OCI-LY1 (cell line): ENCODE data around the gene SLFN13.
"Not testable (repeated sequence)": the region's sequence is repeated elsewhere in the genome, so short reads cannot be mapped to it uniquely, and the experiment has no call there.

Experiments
- H2AFZ ChIP-seq: fragments of 200-600 bp; sonication (generic), shearing (Covaris generic); 2 replicates; pipeline ENCODE4 v1.6.0; 2014; ENCODE audit warnings: antibody characterized with exemption, mild to moderate bottlenecking, low read length
- H3F3A ChIP-seq: fragments of 200-600 bp; sonication (generic), shearing (Covaris generic); 2 replicates; pipeline ENCODE4 v1.6.0; 2014; ENCODE audit warnings: mild to moderate bottlenecking, antibody characterized with exemption, low read length, moderate library complexity; ENCODE audit not compliant: insufficient read depth
- H3K27ac ChIP-seq: fragments of 200-600 bp; sonication (generic); 2 replicates; pipeline ENCODE4 v1.5.1; 2014; ENCODE audit warnings: low read length, mixed run types, mild to moderate bottlenecking, low read depth; ENCODE audit not compliant: poor library complexity, severe bottlenecking
- H3K27me3 ChIP-seq: fragments of 200-600 bp; sonication (generic); 2 replicates; pipeline ENCODE4 v1.6.0; 2014; ENCODE audit warnings: antibody characterized with exemption, mild to moderate bottlenecking, low read length, moderate library complexity; ENCODE audit not compliant: insufficient read depth
- H3K36me3 ChIP-seq: fragments of 200-600 bp; sonication (generic); 2 replicates; pipeline ENCODE4 v1.6.1; 2014; ENCODE audit warnings: mild to moderate bottlenecking, antibody characterized with exemption, low read length, moderate library complexity, mixed read lengths; ENCODE audit not compliant: insufficient read depth
- H3K4me1 ChIP-seq: fragments of 200-600 bp; sonication (generic); 2 replicates; pipeline ENCODE4 v1.5.1; 2014; ENCODE audit warnings: mild to moderate bottlenecking, low read length, moderate library complexity; ENCODE audit not compliant: insufficient read depth, severe bottlenecking
- H3K4me2 ChIP-seq: fragments of 200-600 bp; sonication (generic), shearing (Covaris generic); 2 replicates; pipeline ENCODE4 v1.6.1; 2014; ENCODE audit warnings: low read length
- H3K4me3 ChIP-seq: fragments of 200-600 bp; sonication (generic); 2 replicates; pipeline ENCODE4 v1.5.1; 2014; ENCODE audit warnings: low read length, low read depth, mild to moderate bottlenecking, mixed read lengths; ENCODE audit not compliant: poor library complexity, severe bottlenecking
- H3K79me2 ChIP-seq: fragments of 200-600 bp; shearing (Covaris generic); 2 replicates; pipeline ENCODE4 v1.6.1; 2016; ENCODE audit warnings: mixed run types, low read length, mixed read lengths; ENCODE audit not compliant: insufficient read depth
- H3K9ac ChIP-seq: fragments of 200-600 bp; sonication (generic), shearing (Covaris generic); 2 replicates; pipeline ENCODE4 v1.6.1; 2014; ENCODE audit warnings: mild to moderate bottlenecking, low read length, mixed read lengths
- H3K9me2 ChIP-seq: fragments of 200-600 bp; sonication (generic), shearing (Covaris generic); 2 replicates; pipeline ENCODE4 v1.6.1; 2014; ENCODE audit warnings: low read depth, mild to moderate bottlenecking, low read length, mixed read lengths
- H3K9me3 ChIP-seq: fragments of 200-600 bp; shearing (Covaris generic); 2 replicates; pipeline ENCODE4 v1.6.1; 2014; ENCODE audit warnings: low read length, mixed read lengths
- H4K20me1 ChIP-seq: fragments of 200-600 bp; sonication (generic), shearing (Covaris generic); 2 replicates; pipeline ENCODE4 v1.6.0; 2016; ENCODE audit warnings: mild to moderate bottlenecking, low read length; ENCODE audit not compliant: insufficient read depth
- EZH2 ChIP-seq: fragments of 200-600 bp; sonication (generic), shearing (Covaris generic); IDR thresholded peaks from 2 replicates; pipeline ENCODE4 v1.8.0; 2017; ENCODE audit warnings: borderline replicate concordance, mixed run types, mild to moderate bottlenecking, antibody characterized with exemption, low read length, moderate library complexity, mixed read lengths
- TF ChIP-seq, protein P1 (sequence below): fragments of 200-600 bp; sonication (generic), shearing (Covaris generic); IDR thresholded peaks from 2 replicates; pipeline ENCODE4 v1.5.1; 2017; ENCODE audit warnings: mild to moderate bottlenecking, antibody characterized with exemption, low read length, moderate library complexity, mixed read lengths

The SLFN13 gene

DNA sequence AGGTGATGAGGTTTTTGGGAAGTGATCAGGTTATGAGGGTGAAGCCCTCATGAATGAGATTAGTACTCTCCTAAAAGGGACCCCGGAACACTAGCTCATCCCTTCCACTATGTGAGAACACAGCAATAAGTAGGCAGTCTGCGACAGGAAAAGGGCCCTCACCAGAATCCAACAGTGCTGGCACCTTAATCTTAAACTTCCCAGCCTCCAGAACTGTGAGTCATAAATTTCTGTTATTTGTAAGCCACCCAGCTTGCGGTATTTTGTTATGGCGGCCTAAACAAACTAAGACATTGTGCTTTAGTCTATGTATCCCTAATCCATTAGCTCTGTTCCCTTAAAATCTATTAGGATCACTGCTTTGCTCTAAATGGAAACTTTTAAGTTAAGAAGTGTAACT is 24.8 kb downstream of the SLFN13 start:
- no peaks in the 10 kb centered on the region for H3K9me2 ChIP-seq
- no peak for TF ChIP-seq EZH2
- TF ChIP-seq, protein P1, sequence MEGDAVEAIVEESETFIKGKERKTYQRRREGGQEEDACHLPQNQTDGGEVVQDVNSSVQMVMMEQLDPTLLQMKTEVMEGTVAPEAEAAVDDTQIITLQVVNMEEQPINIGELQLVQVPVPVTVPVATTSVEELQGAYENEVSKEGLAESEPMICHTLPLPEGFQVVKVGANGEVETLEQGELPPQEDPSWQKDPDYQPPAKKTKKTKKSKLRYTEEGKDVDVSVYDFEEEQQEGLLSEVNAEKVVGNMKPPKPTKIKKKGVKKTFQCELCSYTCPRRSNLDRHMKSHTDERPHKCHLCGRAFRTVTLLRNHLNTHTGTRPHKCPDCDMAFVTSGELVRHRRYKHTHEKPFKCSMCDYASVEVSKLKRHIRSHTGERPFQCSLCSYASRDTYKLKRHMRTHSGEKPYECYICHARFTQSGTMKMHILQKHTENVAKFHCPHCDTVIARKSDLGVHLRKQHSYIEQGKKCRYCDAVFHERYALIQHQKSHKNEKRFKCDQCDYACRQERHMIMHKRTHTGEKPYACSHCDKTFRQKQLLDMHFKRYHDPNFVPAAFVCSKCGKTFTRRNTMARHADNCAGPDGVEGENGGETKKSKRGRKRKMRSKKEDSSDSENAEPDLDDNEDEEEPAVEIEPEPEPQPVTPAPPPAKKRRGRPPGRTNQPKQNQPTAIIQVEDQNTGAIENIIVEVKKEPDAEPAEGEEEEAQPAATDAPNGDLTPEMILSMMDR = no peak
- no peaks in the 10 kb centered on the region for H4K20me1 ChIP-seq
- H3K4me2 ChIP-seq = no peak overlapping the region
- H3K9me3 ChIP-seq = no peaks in the 10 kb centered on the region
- H3K27ac ChIP-seq = no peak overlapping the region
- H3K79me2 ChIP-seq = no peaks in the 10 kb centered on the region
- H3F3A ChIP-seq = no peaks in the 10 kb centered on the region
- H3K9ac ChIP-seq = no peak overlapping the region
- no peaks in the 10 kb centered on the region for H3K27me3 ChIP-seq
- no peak overlapping the region for H2AFZ ChIP-seq
- no peaks in the 10 kb centered on the region for H3K36me3 ChIP-seq
- no peaks in the 10 kb centered on the region for H3K4me1 ChIP-seq
- H3K4me3 ChIP-seq = no peak overlapping the region

DNA sequence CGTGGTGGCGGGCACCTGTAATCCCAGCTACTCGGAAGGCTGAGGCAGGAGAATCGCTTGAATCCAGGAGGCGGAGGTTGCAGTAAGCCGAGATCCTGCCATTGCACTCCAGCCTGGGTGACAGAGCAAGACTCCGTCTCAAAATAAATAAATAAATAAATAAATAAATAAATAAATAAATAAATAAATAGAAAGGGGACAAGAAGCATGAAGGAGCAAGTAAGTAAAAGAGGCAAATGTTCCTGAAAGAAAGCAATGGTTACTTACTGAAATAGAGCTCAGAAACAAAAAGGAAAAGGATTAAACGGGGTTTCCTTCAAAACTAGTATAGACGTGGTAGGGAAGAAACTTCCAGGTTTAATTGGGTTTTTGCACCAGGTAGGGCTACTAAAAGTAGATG is 27.5 kb downstream of the SLFN13 start:
- not testable (repeated sequence) for H3K9ac ChIP-seq, H3K4me2 ChIP-seq, H3K27me3 ChIP-seq, H2AFZ ChIP-seq, H3K36me3 ChIP-seq, H3K79me2 ChIP-seq, H3K9me2 ChIP-seq, H4K20me1 ChIP-seq, H3K9me3 ChIP-seq, H3K4me3 ChIP-seq, H3K4me1 ChIP-seq, H3F3A ChIP-seq, H3K27ac ChIP-seq

DNA sequence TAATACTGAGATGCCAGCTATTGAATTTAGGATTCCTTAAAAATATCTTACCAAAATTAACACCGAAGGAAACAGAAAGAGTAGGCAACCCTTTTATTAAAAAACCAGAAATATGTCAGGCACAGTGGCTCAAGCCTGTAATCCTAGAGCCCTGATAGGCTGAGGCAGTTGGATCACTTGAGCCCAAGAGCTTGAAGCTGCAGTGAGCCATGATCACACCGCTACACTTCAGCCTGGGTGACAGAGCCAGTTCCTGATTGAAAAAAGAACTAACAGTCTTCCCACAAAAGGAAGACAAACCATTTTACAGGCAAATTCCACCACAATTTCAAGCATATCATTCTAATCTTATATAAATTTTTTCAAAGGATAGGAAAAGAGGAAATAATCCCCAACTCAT is 31.9 kb downstream of the SLFN13 start:
- Histone ChIP-seq H4K20me1 (no peaks in the 10 kb centered on the region), H3K36me3 (no peaks in the 10 kb centered on the region), H3K9ac (no peak overlapping the region), H3K9me3 (no peaks in the 10 kb centered on the region), H3K4me3 (no peak overlapping the region), H3K4me1 (no peaks in the 10 kb centered on the region), H3K27ac (no peak overlapping the region), H2AFZ (no peak overlapping the region), H3K9me2 (no peaks in the 10 kb centered on the region), H3K27me3 (no peaks in the 10 kb centered on the region), H3K79me2 (no peaks in the 10 kb centered on the region), H3K4me2 (no peak overlapping the region), H3F3A (no peaks in the 10 kb centered on the region)
- TF ChIP-seq, protein P1 = no peak
- TF ChIP-seq EZH2 = no peak

DNA sequence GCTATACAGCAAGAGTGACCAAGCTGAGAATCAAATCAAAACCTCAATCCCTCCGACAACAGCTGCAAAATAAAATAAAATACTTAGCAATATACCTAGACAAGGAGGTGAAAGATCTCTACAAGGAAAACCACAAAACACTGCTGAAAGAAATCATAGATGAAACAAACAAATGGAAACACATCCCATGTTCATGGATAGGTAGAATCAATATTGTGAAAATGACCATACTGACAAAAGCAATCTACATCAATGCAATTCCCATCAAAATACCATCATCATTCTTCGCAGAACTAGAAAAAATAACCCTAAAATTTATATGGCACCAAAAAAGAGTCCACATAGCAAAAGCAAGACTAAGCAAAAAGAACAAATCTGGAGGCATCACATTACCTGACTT is 33.9 kb downstream of the SLFN13 start:
- H3K36me3 ChIP-seq, H3K4me2 ChIP-seq, H3K27ac ChIP-seq: not testable (repeated sequence)

More for the DNA sequence above, 33.9 kb downstream of the SLFN13 start:
- H3K9ac ChIP-seq, H3K4me1 ChIP-seq, H3K79me2 ChIP-seq, H3F3A ChIP-seq, H3K9me3 ChIP-seq, H3K4me3 ChIP-seq, H2AFZ ChIP-seq, H3K27me3 ChIP-seq, H4K20me1 ChIP-seq, H3K9me2 ChIP-seq: not testable (repeated sequence)
